Measurements from ENCODE around the gene TTC36. TPM values are rescaled to one million over a fixed set of nuclear protein-coding genes. Genes with fewer than 3 reads are reported as not detected.
A peak's percentile ranks its signal among the peaks of the same experiment; 100 is the strongest.

Gene TTC36
- total RNA-seq, 4 donors from 2014 or later, result 2.7 to 9.0 (median 5.1) TPM

GRCh38 chr11:118531597-118532084 is 4.4 kb downstream of the TTC36 start:
- 31% methylated on average over 12 of the region's 12 CpGs for WGBS, 2 donors
- H3K4me3 ChIP-seq, result peak overlapping the region; percentile 54 to 91 (median 88)
- peak overlapping the region in 3 of 4 donors; percentile 67 to 82 (median 81) for H3K27ac ChIP-seq
- H3K27me3 ChIP-seq, result no peaks in the 10 kb centered on the region
- H3K36me3 ChIP-seq, result peaks cover 0 to 27% (median 0%) of the 10 kb centered on the region in 3 donors
- no peaks in the 10 kb centered on the region for H3K9me3 ChIP-seq
- no peak for DNase-seq (ENCODE audit: low spot score in 2 of 2)
- TF ChIP-seq CTCF (IDR thresholded peaks at IDR 0.05) (no peak), POLR2A (IDR thresholded peaks at IDR 0.05) (no peak), EP300 (IDR thresholded peaks at IDR 0.05) (no peak)
- peaks cover 0 to 57% (median 10%) of the 10 kb centered on the region in 4 donors for H3K4me1 ChIP-seq

GRCh38 chr11:118532091-118532490 is 4.8 kb downstream of the TTC36 start:
- WGBS, 2 donors, result 85 to 94% methylated on average over 3 to 8 of the region's 10 CpGs
- Histone ChIP-seq H3K36me3 (peaks cover 0 to 32% (median 0%) of the 10 kb centered on the region in 3 donors), H3K9me3 (no peaks in the 10 kb centered on the region), H3K27ac (peak overlapping the region in 1 of 4 donors; percentile 82), H3K4me3 (peak overlapping the region in 1 of 4 donors; percentile 91), H3K27me3 (no peaks in the 10 kb centered on the region), H3K4me1 (peaks cover 0 to 52% (median 10%) of the 10 kb centered on the region in 4 donors)
- no peak for DNase-seq (ENCODE audit: low spot score in 2 of 2)
- TF ChIP-seq CTCF (IDR thresholded peaks at IDR 0.05) (no peak), EP300 (IDR thresholded peaks at IDR 0.05) (no peak), POLR2A (IDR thresholded peaks at IDR 0.05) (no peak)

GRCh38 chr11:118532852-118533768 is 5.8 kb downstream of the TTC36 start:
- TF ChIP-seq CTCF (IDR thresholded peaks at IDR 0.05) (no peak), POLR2A (IDR thresholded peaks at IDR 0.05) (no peak), EP300 (IDR thresholded peaks at IDR 0.05) (no peak)
- Histone ChIP-seq H3K4me3 (no peak overlapping the region), H3K27ac (peak overlapping the region in 2 of 4 donors; percentile 23 to 49), H3K36me3 (peaks cover 0 to 32% (median 0%) of the 10 kb centered on the region in 3 donors), H3K9me3 (no peaks in the 10 kb centered on the region), H3K27me3 (no peaks in the 10 kb centered on the region), H3K4me1 (peaks cover 0 to 44% (median 10%) of the 10 kb centered on the region in 4 donors)
- 92% methylated on average over 17 to 18 of the region's 19 CpGs for WGBS, 2 donors
- no peak for DNase-seq (ENCODE audit: low spot score in 2 of 2)

GRCh38 chr11:118533769-118534729 is 6.8 kb downstream of the TTC36 start:
- no peaks in the 10 kb centered on the region for H3K9me3 ChIP-seq
- no peak overlapping the region for H3K4me3 ChIP-seq
- peaks cover 0 to 32% (median 0%) of the 10 kb centered on the region in 3 donors for H3K36me3 ChIP-seq
- WGBS, 2 donors, result 56 to 58% methylated on average over 22 of the region's 27 CpGs
- peak overlapping the region in 3 of 4 donors; percentile 47 to 58 (median 49) for H3K27ac ChIP-seq
- H3K4me1 ChIP-seq, result peaks cover 0 to 35% (median 9%) of the 10 kb centered on the region in 4 donors
- no peaks in the 10 kb centered on the region for H3K27me3 ChIP-seq
- DNase-seq (ENCODE audit: low spot score in 2 of 2), result no peak
- TF ChIP-seq CTCF (IDR thresholded peaks at IDR 0.05) (no peak), EP300 (IDR thresholded peaks at IDR 0.05) (no peak), POLR2A (IDR thresholded peaks at IDR 0.05) (no peak)
